HCT116 (cell line): Measurements from ENCODE around the gene TNFSF13B.
A peak's percentile ranks its signal among the peaks of the same experiment; 100 is the strongest.

ENCODE experiments used
- CTCF ChIP-seq, 3 experiments: fragments of 200-600 bp in 1 of 3; sonication (generic) in 1 of 3; IDR thresholded peaks in 2 of 3; conservative IDR thresholded peaks in 1 of 3; 2 replicates each; pipeline ENCODE4 v1.5.1; 2012 to 2017; ENCODE audit warnings: low read depth in 2 of 3, low read length in 2 of 3, antibody characterized with exemption in 1 of 3, borderline replicate concordance in 1 of 3, control low read depth in 1 of 3, mild to moderate bottlenecking in 1 of 3, mixed read lengths in 1 of 3, mixed run types in 1 of 3, moderate library complexity in 1 of 3; ENCODE audit not compliant: insufficient read depth in 1 of 3
- POLR2A ChIP-seq: IDR thresholded peaks from 2 replicates; pipeline ENCODE4 v1.7.0; 2011; ENCODE audit warnings: borderline replicate concordance; ENCODE audit not compliant: insufficient read depth, insufficient read length; ENCODE audit errors: extremely low read depth

GRCh38 chr13:108322206-108322824 is 52.8 kb downstream of the TNFSF13B start:
- TF ChIP-seq POLR2A = no peak
- peak; percentile 53 to 87 (median 65); a peak in 5 of 6 replicates for TF ChIP-seq CTCF (IDR thresholded peaks at IDR 0.05 in 2 of 3, conservative IDR thresholded peaks at IDR 0.05 in 1 of 3; ENCODE audit: borderline replicate concordance in 1 of 3, insufficient read depth in 1 of 3, low read depth in 2 of 3, low read length in 2 of 3)
